Measurements from ENCODE around the gene NDUFB6.

Gene NDUFB6

DNA sequence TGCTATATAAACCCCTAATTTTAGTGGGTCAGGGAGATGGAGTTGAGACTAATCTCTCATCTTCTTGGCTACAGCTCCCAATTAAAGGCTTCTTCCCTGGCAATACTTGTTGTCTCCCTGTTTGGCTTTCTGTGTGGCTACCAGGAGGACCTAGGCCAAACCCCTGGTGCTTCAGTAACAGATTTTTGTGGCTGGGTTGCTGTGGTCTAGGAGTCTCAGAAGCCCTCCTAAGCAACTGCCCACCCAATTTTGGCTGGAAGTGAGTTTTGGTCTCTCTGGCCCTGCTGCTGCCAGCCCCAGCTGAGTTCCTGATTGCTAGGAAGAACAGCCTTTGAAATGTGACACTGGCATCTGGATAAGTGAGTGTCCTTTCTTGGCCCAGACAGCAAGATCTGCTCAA lies 56.7 kb downstream of the NDUFB6 start:
- DNase-seq: no peak

- no peak for DNase-seq
Measured at GRCh38 chr9:32508728-32509127, 64.2 kb downstream of the NDUFB6 start.

DNA sequence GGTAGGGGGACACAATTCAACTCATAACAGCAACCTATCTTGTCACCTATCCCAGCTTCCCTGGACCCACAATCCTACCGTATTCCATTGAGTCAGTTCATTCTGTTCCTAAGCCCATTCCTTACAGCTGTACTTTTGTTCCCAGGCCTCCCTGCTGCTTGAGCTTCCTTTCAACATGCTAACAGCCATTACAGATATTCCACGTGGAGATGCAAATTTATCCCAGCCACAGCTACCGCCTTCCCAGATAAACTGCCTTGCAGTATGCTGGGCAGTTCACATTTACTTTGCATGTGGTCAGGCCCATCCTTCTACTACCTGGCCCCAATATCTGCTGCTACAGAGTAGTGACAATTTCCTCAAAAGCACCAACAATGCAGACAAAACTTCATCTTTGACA lies 70.0 kb downstream of the NDUFB6 start:
- DNase-seq: no peak

All from midbrain (tissue), 1 donor.